Smooth muscle cell of the brain vasculature (primary cell): ENCODE data around the gene NEIL3.
"Not testable (repeated sequence)": the region's sequence is repeated elsewhere in the genome, so short reads cannot be mapped to it uniquely, and the experiment has no call there.

Experiments
- DNase-seq: peaks from one replicate; pipeline ENCODE4 v3.0.0-alpha.2; 2012; ENCODE audit warnings: low read depth, low spot score

NEIL3 gene

DNA sequence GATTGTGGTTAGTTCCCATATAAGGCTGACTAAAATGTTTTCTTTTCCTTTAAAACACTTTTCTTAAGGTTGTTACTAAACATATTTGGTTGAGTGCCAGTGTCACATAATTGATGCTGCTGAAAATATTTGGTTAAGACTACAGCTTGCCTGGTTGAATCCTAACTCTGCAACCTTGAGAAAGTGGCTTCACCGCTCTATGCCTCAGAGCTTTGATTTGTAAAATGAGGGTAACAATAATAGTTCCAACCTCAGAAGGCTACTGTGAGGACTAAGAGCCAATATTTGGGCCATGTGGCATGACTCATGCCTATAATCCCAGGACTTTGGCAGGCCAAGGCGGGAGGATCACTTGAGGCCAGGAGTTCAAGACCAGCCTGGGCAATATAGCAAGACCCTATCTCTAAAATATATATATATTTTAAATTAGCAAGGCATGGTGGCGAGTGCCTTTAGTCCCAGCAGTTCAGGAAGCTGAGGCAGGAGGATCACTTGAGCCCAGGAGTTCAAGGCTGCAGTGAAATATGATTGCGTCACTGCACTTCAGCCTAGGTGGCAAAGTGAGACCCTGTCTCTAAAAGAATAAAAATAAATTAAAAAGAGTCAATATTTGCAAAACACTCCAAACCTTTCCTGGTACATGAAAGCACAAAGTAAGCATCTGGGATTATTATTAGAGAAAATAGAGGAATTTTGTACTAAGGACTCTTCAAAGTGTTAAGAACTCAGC, 7.1 kb upstream of the NEIL3 start:
- no peak for DNase-seq

DNA sequence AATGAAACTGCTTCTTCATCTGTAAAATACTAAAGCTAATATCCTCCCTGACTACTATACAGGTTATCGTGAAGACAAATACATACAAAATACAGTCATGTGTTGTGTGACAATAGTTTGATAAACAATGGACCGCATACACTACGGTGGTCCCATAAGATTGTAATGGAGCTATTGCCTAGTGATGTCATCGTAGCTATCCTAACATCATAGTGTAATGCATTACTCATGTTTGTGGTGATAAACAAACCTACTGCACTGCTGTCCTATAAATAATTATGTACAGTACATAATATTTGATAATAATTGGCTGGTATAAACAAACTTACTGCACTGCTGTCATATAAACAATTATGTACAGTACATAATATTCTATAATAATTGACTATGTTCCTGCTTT, 5.6 kb upstream of the NEIL3 start:
- DNase-seq: no peak

DNA sequence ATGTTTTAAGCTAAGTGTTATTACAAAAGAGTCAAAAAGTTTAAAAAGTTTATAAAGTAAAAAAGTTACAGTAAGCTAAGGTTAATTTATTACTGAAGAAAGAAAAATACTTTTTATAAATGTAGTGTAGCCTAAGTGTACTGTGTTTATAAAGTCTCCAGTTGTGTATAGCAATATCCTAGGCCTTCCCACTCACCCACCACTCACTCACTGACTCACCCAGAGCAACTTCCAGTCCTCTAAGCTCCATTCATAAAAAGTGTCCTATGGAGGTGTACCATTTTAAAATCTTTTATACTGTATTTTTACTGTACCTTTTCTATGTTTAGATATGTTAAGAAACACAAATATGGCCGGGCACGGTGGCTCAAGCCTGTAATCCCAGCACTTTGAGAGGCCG, 4.8 kb upstream of the NEIL3 start:
- not testable (repeated sequence) for DNase-seq

DNA sequence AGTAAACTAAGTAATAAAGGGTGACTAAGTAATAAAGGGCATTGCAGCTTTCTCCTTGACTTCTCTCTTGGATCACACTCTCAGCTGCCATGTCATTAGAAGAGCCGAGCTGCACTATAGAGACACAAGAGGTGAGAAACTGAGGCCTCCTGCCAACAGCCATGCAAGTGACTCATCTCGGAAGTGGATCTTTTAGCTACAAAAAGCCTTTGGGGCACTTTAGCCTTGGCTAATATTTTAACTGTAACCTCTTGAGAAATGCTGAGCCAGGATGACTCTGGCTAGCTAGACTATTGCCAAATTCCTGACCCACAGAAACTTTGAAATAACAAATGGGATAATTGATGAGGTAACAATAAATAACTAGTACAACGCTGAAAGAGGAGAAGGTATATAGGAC, 1.5 kb upstream of the NEIL3 start:
- DNase-seq: no peak

DNA sequence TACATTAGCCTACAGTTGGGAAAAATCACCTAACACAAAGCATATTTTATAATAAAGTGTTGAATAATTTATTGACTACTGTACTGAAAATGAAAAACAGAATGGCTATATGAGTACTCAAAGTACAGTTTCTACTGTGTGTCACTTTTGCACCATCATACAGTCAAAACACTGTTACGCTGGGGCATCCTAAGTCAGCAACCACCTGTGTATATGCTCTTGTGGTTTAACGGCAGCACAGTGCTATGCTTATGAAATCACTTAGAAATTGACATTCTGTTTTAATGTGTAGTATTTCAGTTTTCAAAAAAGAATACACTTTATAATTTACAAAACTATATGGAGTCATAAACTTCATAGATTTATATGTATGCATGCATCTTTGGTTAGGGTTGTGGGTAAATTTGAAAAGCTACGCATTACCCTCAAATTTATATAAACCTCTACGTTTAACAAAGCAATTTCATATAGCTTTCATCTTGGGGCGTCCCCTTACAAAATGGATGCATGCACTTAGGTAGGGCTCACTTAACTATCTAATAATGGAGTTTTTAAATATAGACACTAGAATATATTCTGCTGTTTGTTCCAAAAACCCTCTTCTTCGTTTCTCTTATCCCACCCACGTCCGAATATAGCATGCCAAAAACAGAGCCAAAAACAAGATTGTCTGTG, 690 bp upstream of the NEIL3 start:
- DNase-seq: no peak

DNA sequence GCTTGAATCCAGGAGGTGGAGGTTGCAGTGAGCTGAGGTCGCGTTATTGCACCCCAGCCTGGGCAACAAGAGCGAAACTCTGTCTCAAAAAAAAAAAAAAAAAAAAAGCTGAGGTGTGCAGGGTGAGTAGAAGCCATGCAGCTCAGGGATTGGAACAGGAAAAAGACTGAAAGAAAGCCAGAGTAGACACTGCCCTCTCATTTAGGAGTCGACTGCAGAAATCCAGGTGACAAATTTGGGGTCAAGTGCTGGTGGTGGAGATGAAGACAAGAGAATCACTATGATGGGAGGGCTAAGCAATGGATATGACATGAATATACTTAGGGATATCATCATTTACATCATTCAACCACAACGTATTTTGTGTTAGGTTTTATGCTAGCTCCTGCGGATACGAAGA, 1.9 kb downstream of the NEIL3 start:
- no peak for DNase-seq

DNA sequence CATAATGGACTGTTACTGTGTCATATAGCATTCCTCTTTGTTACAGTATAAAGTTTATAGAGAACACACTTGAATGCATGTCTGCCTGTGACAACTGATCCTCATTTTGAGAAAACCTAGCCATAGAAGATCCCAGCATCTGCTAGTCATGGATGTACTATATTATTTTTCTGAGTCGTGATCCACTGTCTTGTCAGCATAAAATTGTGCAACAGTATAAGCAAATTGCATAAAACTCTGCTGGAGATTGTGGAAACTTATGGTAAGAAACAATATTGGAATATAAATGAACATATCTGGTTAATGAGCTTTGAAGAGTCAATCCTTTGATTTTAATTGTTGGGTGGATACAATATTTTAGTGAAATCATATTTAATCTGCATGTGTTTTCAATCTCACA, 3.6 kb downstream of the NEIL3 start:
- no peak for DNase-seq

DNA sequence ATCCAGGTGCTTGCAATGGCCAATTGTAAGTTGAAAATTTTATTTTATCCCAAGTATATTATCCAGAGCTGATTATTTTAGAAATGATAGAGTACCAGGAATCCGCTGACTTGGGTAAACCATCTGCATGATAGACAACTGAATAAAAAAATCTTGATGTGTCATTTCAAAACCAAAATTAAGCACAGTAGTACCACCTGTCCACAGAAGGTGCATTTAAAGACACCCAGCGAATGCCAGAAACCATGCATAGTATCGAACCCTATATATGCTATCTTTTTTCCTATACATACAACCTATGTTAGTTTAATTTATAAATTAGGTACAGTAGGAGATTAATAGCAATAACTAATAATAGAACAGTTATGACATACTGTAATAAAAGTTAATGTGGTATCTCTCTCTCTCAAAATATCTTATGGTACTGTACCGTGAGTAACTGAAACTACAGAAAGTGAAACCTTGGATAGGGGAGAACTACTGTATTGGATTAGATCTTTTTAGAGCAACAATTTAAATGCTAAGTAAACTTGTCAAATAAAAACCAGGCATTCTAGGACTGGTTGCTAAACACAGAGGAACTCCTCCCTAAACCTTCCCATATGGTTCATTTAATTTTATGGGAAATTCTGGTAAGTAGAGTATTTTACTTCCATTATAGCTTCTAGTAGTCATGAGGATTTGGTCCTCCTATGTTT, 6.2 kb downstream of the NEIL3 start:
- DNase-seq: no peak

DNA sequence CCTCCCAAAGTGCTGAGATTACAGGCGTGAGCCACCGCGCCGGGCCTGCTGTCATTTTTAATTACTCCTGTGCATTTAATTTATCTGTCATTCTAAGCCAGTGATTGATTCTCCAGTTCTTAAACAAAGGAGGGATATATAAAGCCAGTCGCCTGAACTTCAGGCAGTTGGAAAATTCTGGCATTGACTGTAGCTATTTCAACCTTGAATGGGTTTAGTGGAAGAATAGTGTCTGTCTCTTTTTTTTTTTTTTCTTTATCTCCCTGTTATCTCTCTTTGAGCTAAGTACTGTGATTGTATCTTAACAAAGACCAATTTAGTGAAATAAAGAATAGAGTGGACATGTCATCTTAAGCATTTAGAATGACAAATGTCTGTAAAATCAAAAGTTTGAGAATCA, 11.0 kb downstream of the NEIL3 start:
- no peak for DNase-seq

DNA sequence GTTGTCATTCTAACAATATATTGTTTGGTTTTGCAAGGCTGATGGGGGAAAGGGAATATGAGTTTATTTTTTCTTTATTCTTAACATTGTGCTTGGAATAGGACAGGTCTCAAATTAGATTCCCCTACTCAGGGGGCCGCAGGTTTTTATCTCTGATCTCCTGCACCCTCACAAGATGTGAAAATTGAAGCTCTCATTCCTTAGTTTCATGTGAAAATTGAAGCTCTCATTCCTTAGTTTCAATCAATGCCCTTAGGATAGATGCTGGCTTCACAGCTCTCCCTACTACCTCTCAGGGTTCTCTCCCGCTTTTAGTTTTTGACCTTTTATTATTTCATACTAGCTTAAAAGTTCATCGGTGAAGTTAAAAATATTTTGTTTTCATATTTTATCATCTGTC, 12.0 kb downstream of the NEIL3 start:
- DNase-seq: no peak

DNA sequence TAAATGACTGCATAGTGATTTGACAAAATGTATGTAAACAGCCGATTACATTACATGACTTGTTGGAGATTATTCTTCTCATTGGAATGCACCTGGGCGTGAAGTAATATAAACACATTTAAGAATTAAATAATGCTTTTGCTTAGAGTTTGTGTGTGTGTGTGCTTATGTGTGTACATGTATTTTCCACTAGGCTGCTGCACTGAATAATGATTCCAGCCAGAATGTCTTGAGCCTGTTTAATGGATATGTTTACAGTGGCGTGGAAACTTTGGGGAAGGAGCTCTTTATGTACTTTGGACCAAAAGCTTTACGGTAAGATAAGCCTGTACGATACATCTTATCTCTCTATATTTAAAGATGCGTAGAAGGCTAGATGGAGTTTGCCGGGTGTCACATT, 12.6 kb downstream of the NEIL3 start:
- DNase-seq: no peak

DNA sequence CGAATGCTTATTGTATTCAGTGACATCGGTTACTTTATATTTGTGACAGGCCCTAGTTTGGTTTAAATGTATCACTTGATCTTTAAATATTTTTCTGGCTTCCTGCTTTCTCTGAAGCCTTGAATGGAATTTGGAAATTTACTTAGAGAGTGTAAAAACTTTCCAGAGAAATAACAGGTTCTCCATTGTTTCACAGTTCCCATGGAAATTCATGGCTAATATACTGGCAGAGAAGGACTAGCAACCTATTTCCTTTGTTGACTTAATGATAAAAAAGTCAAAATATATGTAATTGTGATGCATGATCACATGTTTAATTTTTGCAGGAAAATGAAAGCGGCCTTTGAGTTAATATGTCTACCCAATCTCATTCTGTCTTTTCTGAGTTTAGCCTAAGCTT, 13.2 kb downstream of the NEIL3 start:
- DNase-seq: no peak

DNA sequence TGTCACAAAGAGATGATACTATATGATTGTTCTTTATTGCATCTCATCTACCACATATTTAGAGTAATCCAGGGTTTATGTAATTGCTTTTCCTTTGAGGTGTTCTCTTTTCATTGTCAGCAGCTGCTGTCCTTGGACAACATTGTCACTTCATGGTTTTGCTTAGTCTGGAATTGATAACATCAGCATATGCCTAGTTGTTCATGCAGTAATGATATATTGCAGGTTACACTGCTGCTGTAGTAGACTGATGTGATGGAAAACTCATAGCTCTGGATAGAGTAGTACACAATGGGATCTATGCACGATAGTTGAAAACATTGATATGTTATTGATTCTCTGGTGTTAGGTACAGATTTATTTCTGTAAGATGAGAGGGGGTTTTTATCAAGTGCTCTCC, 13.7 kb downstream of the NEIL3 start:
- no peak for DNase-seq

DNA sequence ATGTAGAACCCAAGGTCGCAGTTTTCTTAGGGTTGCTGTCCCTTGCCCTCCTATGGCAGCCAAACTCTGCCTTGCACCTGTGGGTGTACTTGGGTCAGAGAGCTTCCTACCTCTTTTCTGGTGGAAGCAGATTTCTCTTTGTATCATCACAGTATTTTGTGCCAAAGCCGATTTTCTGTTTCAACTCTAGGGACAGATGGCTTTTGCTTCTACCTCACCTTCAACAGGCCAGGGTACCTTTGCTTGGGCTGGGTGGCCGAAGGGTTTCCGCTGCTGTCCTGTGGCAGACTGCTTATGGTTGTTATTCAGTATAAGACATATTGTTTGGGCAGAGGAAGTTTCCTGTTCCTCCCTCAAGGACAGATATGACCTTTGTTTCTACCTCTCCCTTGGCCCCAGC, 22.4 kb downstream of the NEIL3 start:
- DNase-seq: no peak

DNA sequence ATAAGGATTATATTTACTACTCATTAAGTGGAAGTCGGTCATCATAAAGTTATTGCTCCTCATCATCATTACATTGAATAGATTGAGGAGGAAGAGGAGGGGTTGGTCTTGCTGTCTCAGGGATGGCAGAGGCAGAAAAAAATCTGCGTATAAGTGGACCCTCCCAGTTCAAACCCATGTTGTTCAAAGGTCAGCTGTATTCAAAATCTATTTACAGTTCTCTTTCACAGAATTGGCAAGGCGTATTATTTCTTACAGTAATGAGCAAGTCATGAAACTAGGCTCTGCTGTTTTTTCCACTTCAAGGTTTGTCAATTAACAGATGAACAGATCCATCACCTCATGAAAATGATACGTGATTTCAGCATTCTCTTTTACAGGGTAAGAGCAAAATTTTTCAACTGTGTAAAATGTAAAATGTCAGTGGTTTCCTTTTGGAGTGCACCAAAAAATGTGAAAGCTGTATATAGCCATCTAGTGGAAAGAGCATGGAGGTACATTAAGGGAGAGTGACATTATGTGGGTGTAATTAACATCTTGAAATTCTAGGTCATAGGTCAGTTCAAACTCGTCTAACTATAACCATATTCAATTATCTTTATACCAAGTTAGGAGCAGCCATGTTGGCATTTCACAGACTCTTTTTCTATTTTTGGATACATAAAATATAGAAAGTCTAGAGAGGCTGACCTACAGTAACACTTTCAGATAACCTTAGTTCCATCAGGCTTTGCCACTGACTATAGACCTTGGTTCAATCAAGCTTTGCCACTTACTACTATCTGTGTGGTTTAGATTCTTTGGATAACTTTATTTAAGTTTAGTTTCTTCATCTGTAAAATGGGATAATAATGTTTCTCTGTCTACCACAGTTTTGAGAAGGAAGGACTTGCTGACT, 30.1 kb downstream of the NEIL3 start:
- no peak for DNase-seq

DNA sequence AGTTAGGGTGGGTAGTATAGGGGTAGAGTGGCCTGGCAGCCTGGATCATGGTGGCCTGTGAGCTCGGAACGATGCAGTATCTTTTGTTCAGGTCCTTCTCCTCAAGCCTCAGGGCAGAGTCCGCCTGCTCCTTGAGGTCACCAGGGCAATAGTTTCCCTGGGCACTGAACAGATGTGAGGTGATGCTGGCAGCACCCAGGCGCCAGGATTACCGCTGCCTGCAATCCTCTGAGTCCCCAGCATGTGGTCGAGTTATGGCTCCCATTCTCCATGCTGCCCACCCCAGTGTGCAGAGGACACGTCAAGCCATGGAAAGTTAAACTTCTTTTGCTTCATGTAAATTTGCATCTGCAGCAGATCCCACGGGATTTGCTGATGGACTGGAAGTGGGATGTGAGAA, 38.7 kb downstream of the NEIL3 start:
- DNase-seq: no peak

DNA sequence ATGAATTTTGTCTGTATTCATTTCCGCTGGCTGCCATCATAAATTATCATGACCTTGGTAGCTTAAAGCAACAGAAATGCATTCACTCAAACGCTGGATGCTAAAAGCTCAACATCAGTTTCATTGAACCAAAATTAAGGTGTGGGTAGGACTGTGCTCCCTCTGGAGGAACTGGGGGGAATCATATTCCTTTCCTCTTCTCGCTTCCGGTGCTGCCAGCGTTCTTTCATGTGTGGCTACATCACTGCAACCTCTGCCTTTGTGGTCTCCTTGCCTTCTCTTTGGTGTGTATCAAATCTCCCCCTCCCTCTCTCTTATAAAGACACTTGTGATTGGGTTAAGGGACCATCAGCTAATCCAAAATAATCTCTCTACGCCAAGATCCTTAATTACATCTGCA, 39.5 kb downstream of the NEIL3 start:
- no peak for DNase-seq

DNA sequence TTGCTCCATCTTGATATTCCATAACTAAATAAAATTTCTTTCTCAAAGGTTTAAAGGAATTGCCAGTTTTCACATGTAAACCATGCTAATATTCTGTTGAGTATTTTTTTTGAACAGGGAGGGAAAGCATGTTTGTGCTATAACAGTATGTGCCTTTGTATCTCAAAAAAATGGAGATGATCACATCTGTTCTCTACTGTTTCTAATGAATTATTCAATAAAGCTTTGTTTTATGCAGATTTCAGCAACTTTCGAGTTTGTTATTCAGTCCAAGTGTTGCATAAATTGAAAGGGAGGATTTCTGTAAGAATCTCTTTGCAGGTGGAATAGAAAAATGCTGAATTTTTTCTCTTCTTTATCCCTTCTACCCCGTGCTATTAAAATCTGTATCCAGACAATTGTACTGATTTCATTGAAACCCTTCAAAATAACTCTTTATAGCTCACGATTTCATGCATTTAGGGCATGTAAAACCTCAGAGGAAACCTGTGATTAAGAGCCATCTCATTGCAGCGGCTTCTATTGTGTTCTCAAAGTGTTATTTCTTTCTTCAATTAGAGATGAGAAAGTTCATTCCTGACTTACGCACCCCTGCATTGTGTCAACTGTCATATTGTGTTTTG, 42.1 kb downstream of the NEIL3 start:
- DNase-seq: no peak

DNA sequence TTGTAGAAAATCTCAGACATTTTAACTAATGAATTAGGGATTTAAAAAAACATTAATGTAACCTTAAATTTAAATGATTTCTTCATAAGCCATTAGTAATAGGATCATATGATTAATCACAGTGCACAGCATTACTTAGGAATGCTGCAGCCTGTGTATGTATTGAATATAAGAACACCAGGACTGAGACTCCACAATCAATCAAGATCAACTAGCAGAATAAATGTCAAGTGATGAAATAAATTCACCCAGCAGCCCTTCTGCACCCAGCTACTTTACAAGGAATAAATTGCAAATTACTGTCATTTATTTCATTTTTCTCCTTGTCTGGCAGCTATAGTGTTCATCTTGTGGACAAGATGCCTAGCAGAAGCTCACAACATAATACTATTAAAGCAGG, 46.5 kb downstream of the NEIL3 start:
- no peak for DNase-seq

DNA sequence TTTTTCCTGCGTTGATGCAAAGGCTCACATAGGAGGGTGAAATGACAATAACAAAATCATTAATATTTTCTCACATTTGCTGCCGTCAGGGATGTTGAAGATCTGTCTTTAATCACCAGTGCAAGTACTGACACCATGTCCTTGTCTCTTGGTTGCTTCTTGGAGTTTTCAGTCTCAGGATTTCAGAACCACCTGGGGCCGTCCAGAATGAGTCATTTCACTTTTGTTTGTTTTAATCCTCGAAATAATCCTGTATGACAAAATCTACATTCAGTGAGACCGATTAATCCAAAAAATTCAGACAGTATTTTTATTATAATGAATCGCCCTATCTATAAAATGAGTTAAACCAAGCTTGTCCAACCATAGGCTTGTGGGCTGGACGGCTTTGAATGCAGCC, 47.2 kb downstream of the NEIL3 start:
- DNase-seq: peak; percentile 3

DNA sequence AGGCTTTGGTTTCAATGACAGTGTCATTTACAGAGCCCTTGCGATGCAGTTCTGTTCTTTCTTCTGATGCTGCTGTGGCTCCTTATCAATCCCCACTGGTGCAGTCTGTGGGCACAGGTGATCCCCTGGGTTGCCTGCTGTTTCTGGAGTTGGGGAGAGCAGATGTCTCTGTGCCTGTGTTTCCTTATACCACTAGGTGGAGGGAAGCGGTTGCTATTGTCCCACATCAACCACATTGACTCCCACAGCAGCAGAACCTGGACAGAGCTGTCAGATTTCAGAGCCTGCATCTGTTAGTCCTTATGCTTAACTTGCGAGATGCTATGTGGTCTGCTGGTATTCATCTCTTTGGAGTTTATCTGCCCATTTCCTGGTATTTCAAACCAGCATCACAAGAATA, 57.7 kb downstream of the NEIL3 start:
- DNase-seq: no peak

DNA sequence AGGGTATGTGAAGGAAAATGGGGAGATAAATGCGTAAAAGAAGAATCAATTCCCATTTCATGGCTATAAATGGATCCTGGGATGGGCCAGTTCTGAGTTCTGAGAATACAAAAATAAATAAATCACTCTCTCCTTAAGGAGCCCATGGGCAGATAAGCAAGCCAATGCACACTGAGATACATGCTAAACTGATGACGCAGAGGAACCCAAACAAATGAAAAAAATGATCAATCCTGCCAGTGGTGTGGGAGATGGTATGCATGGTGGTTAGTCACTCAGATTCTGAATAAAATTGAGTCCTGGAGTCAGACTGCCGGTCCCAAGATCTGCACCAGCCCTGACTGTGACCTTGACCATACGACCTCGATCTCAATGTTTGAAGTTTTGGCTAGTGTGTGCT, 59.7 kb downstream of the NEIL3 start:
- DNase-seq: no peak
